C4-2B (cell line): ENCODE results near the gene CPNE8.

Experiments
- CTCF ChIP-seq: fragments of 450-650 bp; conservative IDR thresholded peaks from 2 replicates; pipeline ENCODE4 v1.5.1; 2017; ENCODE audit warnings: mild to moderate bottlenecking
- ZFX ChIP-seq: fragments of 450-650 bp; IDR thresholded peaks from 2 replicates; pipeline ENCODE4 v1.6.1; 2017

- TF ChIP-seq CTCF (no peak), ZFX (no peak)
Measured at GRCh38 chr12:38669530-38669929, 235.9 kb downstream of the CPNE8 start.
